ENCODE results near the gene VSIG10L. TPM values are rescaled to one million over a fixed set of nuclear protein-coding genes. Genes with fewer than 3 reads are reported as not detected.

VSIG10L gene
- 10.3 to 16.2 TPM (median 14.5 TPM) in 5 replicates for total RNA-seq (2022; extraction: Qiagen RNA extraction)

GRCh38 chr19:51341976-51342580 lies at the start of gene VSIG10L:
Gene VSIG10L (minus strand): TSS chr19:51342139. CDS start chr19:51342124, 15 bp downstream.

GRCh38 chr19:51387924-51388389 lies 46.0 kb upstream of the VSIG10L start, which contains the start of gene LIM2:
Gene LIM2 (minus strand): TSS chr19:51387974. CDS start chr19:51387443, 531 bp downstream.

GRCh38 chr19:51372649-51373504 lies 30.9 kb upstream of the VSIG10L start, which contains the start of gene NKG7:
Gene NKG7 (minus strand): TSS chr19:51372654. CDS start chr19:51372535, 119 bp downstream.

GRCh38 chr19:51368366-51369282 lies 26.7 kb upstream of the VSIG10L start, which contains the start of gene CLDND2:
Gene CLDND2 (minus strand): TSS chr19:51369003. CDS start chr19:51368577, 426 bp downstream.

GRCh38 chr19:51365965-51366388 lies 24.0 kb upstream of the VSIG10L start, which contains the start of gene ETFB:
Gene ETFB (minus strand): TSS chr19:51366388. CDS start chr19:51366326, 62 bp downstream.

GRCh38 chr19:51311351-51312257 lies 30.3 kb downstream of the VSIG10L start, which contains the start of gene IGLON5:
Gene IGLON5 (plus strand): TSS chr19:51311644. CDS start chr19:51311848, 204 bp downstream.

Other genes with a start within 250 kb of the VSIG10L start
- 4.6 to 17.1 TPM (median 13.6 TPM) in 5 replicates for gene CTU1, start 233.7 kb downstream of the VSIG10L start, total RNA-seq (2022; extraction: Qiagen RNA extraction)
- 0.06 TPM in 2 of 5 replicates, not detected in the others for gene SIGLEC9, start 217.2 kb downstream of the VSIG10L start, total RNA-seq (2022; extraction: Qiagen RNA extraction)
- not detected in 5 replicates for gene SIGLEC7, start 199.8 kb downstream of the VSIG10L start, total RNA-seq (2022; extraction: Qiagen RNA extraction)
- gene CD33, start 117.1 kb downstream of the VSIG10L start, total RNA-seq (2022; extraction: Qiagen RNA extraction) = 0.08 to 0.10 TPM (median 0.09 TPM) in 4 of 5 replicates, not detected in the other
- not detected in 5 replicates for gene SIGLECL1, start 91.1 kb downstream of the VSIG10L start, total RNA-seq (2022; extraction: Qiagen RNA extraction)
- 0.05 to 0.12 TPM (median 0.08 TPM) in 5 replicates for gene IGLON5, start 30.5 kb downstream of the VSIG10L start, total RNA-seq (2022; extraction: Qiagen RNA extraction)
- gene ETFB, start 24.2 kb upstream of the VSIG10L start, total RNA-seq (2022; extraction: Qiagen RNA extraction) = 249 to 269 TPM (median 260 TPM) in 5 replicates
- gene CLDND2, start 26.9 kb upstream of the VSIG10L start, total RNA-seq (2022; extraction: Qiagen RNA extraction) = 3.3 to 16.0 TPM (median 13.1 TPM) in 5 replicates
- not detected in 5 replicates for gene NKG7, start 30.5 kb upstream of the VSIG10L start, total RNA-seq (2022; extraction: Qiagen RNA extraction)
- gene LIM2, start 45.8 kb upstream of the VSIG10L start, total RNA-seq (2022; extraction: Qiagen RNA extraction) = not detected in 5 replicates
- not detected in 5 replicates for gene C19orf84, start 48.5 kb upstream of the VSIG10L start, total RNA-seq (2022; extraction: Qiagen RNA extraction)
- 0.02 to 0.03 TPM in 2 of 5 replicates, not detected in the others for gene SIGLEC10, start 75.5 kb upstream of the VSIG10L start, total RNA-seq (2022; extraction: Qiagen RNA extraction)
- not detected in 5 replicates for gene SIGLEC8, start 116.3 kb upstream of the VSIG10L start, total RNA-seq (2022; extraction: Qiagen RNA extraction)
- not detected in 5 replicates for gene CEACAM18, start 136.4 kb upstream of the VSIG10L start, total RNA-seq (2022; extraction: Qiagen RNA extraction)
- not detected in 5 replicates for gene SIGLEC12, start 159.7 kb upstream of the VSIG10L start, total RNA-seq (2022; extraction: Qiagen RNA extraction)
- gene SIGLEC6, start 189.5 kb upstream of the VSIG10L start, total RNA-seq (2022; extraction: Qiagen RNA extraction) = not detected in 5 replicates
- 3.3 to 4.4 TPM (median 4.3 TPM) in 5 replicates for gene ZNF175, start 229.1 kb upstream of the VSIG10L start, total RNA-seq (2022; extraction: Qiagen RNA extraction)